A549 (cell line): ENCODE results near the gene C1QTNF3. TPM values are rescaled to one million over a fixed set of nuclear protein-coding genes. Genes with fewer than 3 reads are reported as not detected.

ENCODE experiments used
- ATAC-seq, 2 experiments: fragments of 200-7000 bp in 1 of 2; fragments of >200 bp in 1 of 2; cut with Nextera tagmentation in 1 of 2; cut with Tn5 transposase in 1 of 2; 3 replicates each; pipeline versions ENCODE4 v1.8.0 to v1.9.1; 2018 to 2020; ENCODE audit warnings: mild to moderate bottlenecking in 1 of 2, moderate library complexity in 1 of 2
- CTCF ChIA-PET: fragments of 300-600 bp; sonication (Branson Sonifier 250); formaldehyde crosslinking; extraction: SDS; loops from one replicate; lab custom pipeline; 2021; ENCODE audit warnings: antibody characterized with exemption, inconsistent platforms; lab: Yijun Ruan, JAX
- POLR2A ChIA-PET: fragments of 350-600 bp; formaldehyde crosslinking; extraction: SDS; loops from one replicate; lab custom pipeline; 2021; ENCODE audit warnings: antibody characterized with exemption, inconsistent platforms; lab: Yijun Ruan, JAX
- DNase-seq, 2 experiments: peaks; one replicate each; pipeline versions ENCODE4 v3.0.0 to v3.0.0-alpha.2; 2011 to 2016; ENCODE audit warnings: low read depth in 1 of 2, low spot score in 1 of 2
- FAIRE-seq: peaks from 2 replicates; lab custom pipeline; 2011; peaks lifted over from hg19 to GRCh38; lab: Jason Lieb, UNC
- H3K27ac ChIP-seq, 2 experiments: fragments of >200 bp; sonication (Bioruptor Twin); formaldehyde crosslinking; 3 replicates each; pipeline ENCODE4 v1.5.1; 2016 to 2017
- H3K4me1 ChIP-seq: fragments of >200 bp; sonication (Bioruptor Twin); formaldehyde crosslinking; 3 replicates; pipeline ENCODE4 v1.6.1; 2016
- H3K4me2 ChIP-seq: fragments of >200 bp; sonication (Bioruptor Twin); formaldehyde crosslinking; 3 replicates; pipeline ENCODE4 v1.6.1; 2016
- H3K4me3 ChIP-seq: fragments of >200 bp; sonication (Bioruptor Twin); formaldehyde crosslinking; 3 replicates; pipeline ENCODE4 v1.5.1; 2016
- H3K9me3 ChIP-seq: fragments of >200 bp; sonication (Bioruptor Twin); formaldehyde crosslinking; 3 replicates; pipeline ENCODE4 v1.6.1; 2016
- ATOH8 ChIP-seq: fragments of 250-450 bp; sonication (Bioruptor Pico); IDR thresholded peaks from 2 replicates; pipeline ENCODE4 v1.5.0; 2020; ENCODE audit warnings: low read depth, mild to moderate bottlenecking, moderate library complexity
- CHD2 ChIP-seq: fragments of 150-350 bp; IDR thresholded peaks from 2 replicates; pipeline ENCODE4 v1.6.1; 2014; ENCODE audit warnings: low read length; ENCODE audit not compliant: partially characterized antibody
- FOSL2 ChIP-seq, 2 experiments: fragments of 450-650 bp in 1 of 2; fragments of >200 bp in 1 of 2; sonication (Bioruptor Twin) in 1 of 2; formaldehyde crosslinking; IDR thresholded peaks; 2 replicates each; pipeline versions ENCODE4 v1.5.0 to v1.6.1; 2016 to 2020; ENCODE audit warnings: mild to moderate bottlenecking in 1 of 2, moderate library complexity in 1 of 2
- FOXS1 ChIP-seq: fragments of 250-450 bp; sonication (Bioruptor Pico); IDR thresholded peaks from 2 replicates; pipeline ENCODE4 v1.5.0; 2020; ENCODE audit warnings: mild to moderate bottlenecking, moderate library complexity
- GATA3 ChIP-seq: IDR thresholded peaks from 2 replicates; pipeline ENCODE4 v1.6.1; 2012; ENCODE audit warnings: borderline replicate concordance
- HEYL ChIP-seq: fragments of 250-450 bp; sonication (Bioruptor Pico); IDR thresholded peaks from 2 replicates; pipeline ENCODE4 v1.8.0; 2021; ENCODE audit warnings: mild to moderate bottlenecking, moderate library complexity
- HMGXB4 ChIP-seq: fragments of 250-450 bp; sonication (Bioruptor Pico); IDR thresholded peaks from 2 replicates; pipeline ENCODE4 v1.5.0; 2021; ENCODE audit warnings: mild to moderate bottlenecking, moderate library complexity, borderline replicate concordance
- HOXB5 ChIP-seq: fragments of 250-450 bp; sonication (Bioruptor Pico); IDR thresholded peaks from 2 replicates; pipeline ENCODE4 v1.5.0; 2020; ENCODE audit warnings: mild to moderate bottlenecking, moderate library complexity
- MAX ChIP-seq: IDR thresholded peaks from 2 replicates; pipeline ENCODE4 v1.6.1; 2012
- NPAS2 ChIP-seq: fragments of 250-450 bp; sonication (Bioruptor Pico); IDR thresholded peaks from 2 replicates; pipeline ENCODE4 v1.8.0; 2022; ENCODE audit warnings: mild to moderate bottlenecking, moderate library complexity, borderline replicate concordance
- POLR2AphosphoS2 ChIP-seq: conservative IDR thresholded peaks from 2 replicates; pipeline ENCODE4 v1.6.1; 2012; ENCODE audit warnings: low read length, improper control_type of control experiment, inconsistent platforms
- RAD21 ChIP-seq, 2 experiments: fragments of >200 bp in 1 of 2; sonication (Bioruptor Twin) in 1 of 2; formaldehyde crosslinking in 1 of 2; IDR thresholded peaks in 1 of 2; conservative IDR thresholded peaks in 1 of 2; 2 replicates in 1 of 2; 3 replicates in 1 of 2; pipeline ENCODE4 v1.6.1; 2012 to 2018; ENCODE audit warnings: inconsistent platforms in 1 of 2
- REST ChIP-seq: fragments of 200-600 bp; sonication (generic); IDR thresholded peaks from 2 replicates; pipeline ENCODE4 v1.6.1; 2016; ENCODE audit warnings: antibody characterized with exemption, mild to moderate bottlenecking, moderate library complexity
- TFCP2L1 ChIP-seq: fragments of 250-450 bp; sonication (Bioruptor Pico); IDR thresholded peaks from 2 replicates; pipeline ENCODE4 v1.5.0; 2021; ENCODE audit warnings: mild to moderate bottlenecking
- TP53 ChIP-seq: fragments of 250-450 bp; sonication (Bioruptor Pico); IDR thresholded peaks from 2 replicates; pipeline ENCODE4 v1.5.0; 2021; ENCODE audit warnings: mild to moderate bottlenecking, moderate library complexity
- ZC3H11A ChIP-seq: fragments of 450-650 bp; IDR thresholded peaks from 2 replicates; pipeline ENCODE4 v1.6.1; 2014; ENCODE audit warnings: antibody characterized with exemption, mild to moderate bottlenecking
- ZFP36 ChIP-seq: fragments of 450-650 bp; IDR thresholded peaks from 2 replicates; pipeline ENCODE4 v1.6.1; 2014; ENCODE audit warnings: borderline replicate concordance; ENCODE audit not compliant: partially characterized antibody
- ZSCAN20 ChIP-seq: fragments of 250-450 bp; sonication (Bioruptor Pico); IDR thresholded peaks from 2 replicates; pipeline ENCODE4 v1.8.0; 2022; ENCODE audit warnings: mild to moderate bottlenecking, moderate library complexity
- WGBS: methylation state at CpG from one replicate; pipeline ENCODE4 v1.1.6; 2017; ENCODE audit errors: missing lambda C conversion rate; 5-methylcytosine and 5-hydroxymethylcytosine counted together
- polyA plus RNA-seq, 4 experiments: library from polyadenylated mRNA; depleted of rRNA in 3 of 4; stranded (reverse); fragments of >200 nt; fragmentation: RNase III in 1 of 4; extraction: RNeasy Plus Mini Kit Qiagen cat#74134 plus additional on column Dnase treatment in 1 of 4; gene quantifications; 2 replicates in 3 of 4; 3 replicates in 1 of 4; pipeline ENCODE4 v1.2.3, GENCODE V29; 2011 to 2017

The C1QTNF3 gene
- polyA plus RNA-seq, 2 of the 4 experiments (the other 2 are of a cell fraction) = 0.26 to 1.4 TPM

- POLR2A ChIA-PET = no interaction called here
- FAIRE-seq = no peak
- 88% methylated on average over 3 of the region's 3 CpGs for WGBS
- Histone ChIP-seq H3K27ac (no peak overlapping the region), H3K4me2 (no peak overlapping the region), H3K4me3 (no peak overlapping the region), H3K9me3 (no peaks in the 10 kb centered on the region; the same call in 2 of the 3 replicates), H3K4me1 (no peaks in the 10 kb centered on the region)
- no peak for DNase-seq
- ATAC-seq = no peak
- CTCF ChIA-PET = no interaction called here
- TF ChIP-seq FOSL2 (IDR thresholded peaks at IDR 0.05) (no peak), FOSL2 (CRISPR knock-in tag; IDR thresholded peaks at IDR 0.05) (no peak), TP53 (CRISPR knock-in tag) (no peak), HEYL (no peak), FOXS1 (CRISPR knock-in tag) (no peak), HMGXB4 (CRISPR knock-in tag) (no peak), MAX (no peak), HOXB5 (CRISPR knock-in tag) (no peak), ZSCAN20 (no peak), GATA3 (no peak)
Measured at GRCh38 chr5:34057118-34057517, 14.1 kb upstream of the C1QTNF3 start.

- FAIRE-seq = no peak
- WGBS = 67% methylated on average over 3 of the region's 3 CpGs
- no peak overlapping the region for H3K4me3 ChIP-seq
- no peak overlapping the region for H3K4me2 ChIP-seq
- H3K9me3 ChIP-seq = no peaks in the 10 kb centered on the region
- no peak overlapping the region for H3K27ac ChIP-seq
- no peak for ATAC-seq
- DNase-seq = no peak
- POLR2A ChIA-PET = no interaction called here
- no peaks in the 10 kb centered on the region for H3K4me1 ChIP-seq
- CTCF ChIA-PET = no interaction called here
- TF ChIP-seq REST = no peak
- no peak for TF ChIP-seq ATOH8
- no peak for TF ChIP-seq NPAS2
- no peak for TF ChIP-seq TFCP2L1 (CRISPR knock-in tag)
- TF ChIP-seq POLR2AphosphoS2 = no peak
- no peak for TF ChIP-seq ZC3H11A
- no peak for TF ChIP-seq ZFP36
- no peak for TF ChIP-seq ZSCAN20
Measured at GRCh38 chr5:34055667-34056066, 12.7 kb upstream of the C1QTNF3 start.

GRCh38 chr5:34054400-34054729 lies 11.4 kb upstream of the C1QTNF3 start:
- POLR2A ChIA-PET = no interaction called here
- no peak for ATAC-seq

More at GRCh38 chr5:34054400-34054729, 11.4 kb upstream of the C1QTNF3 start:
- DNase-seq (no peak), FAIRE-seq (no peak)
- no peak overlapping the region for H3K4me3 ChIP-seq
- no peaks in the 10 kb centered on the region for H3K4me1 ChIP-seq
- H3K27ac ChIP-seq = no peak overlapping the region
- no peak overlapping the region for H3K4me2 ChIP-seq
- CTCF ChIA-PET = no interaction called here
- TF ChIP-seq CHD2 (no peak), RAD21 (conservative IDR thresholded peaks at IDR 0.05 in 1 of 2, IDR thresholded peaks at IDR 0.05 in 1 of 2) (no peak)
- 36% methylated on average over 1 of the region's 1 CpG for WGBS
- H3K9me3 ChIP-seq = no peaks in the 10 kb centered on the region
